Fibroblast of lung (primary cell): ENCODE results near the gene GNE. TPM values are rescaled to one million over a fixed set of nuclear protein-coding genes. Genes with fewer than 3 reads are reported as not detected.

Source experiments
- DNase-seq, 2 donors: peaks; one replicate each; pipeline versions ENCODE4 v3.0.0 to v3.0.0-alpha.2; 2010; ENCODE audit warnings: low read depth in 2 of 2
- H2AFZ ChIP-seq: 2 replicates; pipeline ENCODE4 v1.5.1; 2012; ENCODE audit warnings: low read length, control low read depth, inconsistent platforms
- H3K27ac ChIP-seq: 2 replicates; pipeline ENCODE4 v1.5.1; 2011; ENCODE audit warnings: low read length, control low read depth; ENCODE audit not compliant: insufficient read depth
- H3K27me3 ChIP-seq: 2 replicates; pipeline ENCODE4 v1.5.1; 2011; ENCODE audit warnings: mild to moderate bottlenecking, low read length; ENCODE audit not compliant: control insufficient read depth, insufficient read depth
- H3K36me3 ChIP-seq: 2 replicates; pipeline ENCODE4 v1.5.1; 2011; ENCODE audit warnings: low read length; ENCODE audit not compliant: control insufficient read depth, insufficient read depth
- H3K4me1 ChIP-seq: 2 replicates; pipeline ENCODE4 v1.5.1; 2011; ENCODE audit warnings: low read length; ENCODE audit not compliant: control insufficient read depth, insufficient read depth; ENCODE audit errors: extremely low read depth
- H3K4me2 ChIP-seq: 2 replicates; pipeline ENCODE4 v1.5.1; 2011; ENCODE audit warnings: low read length, control low read depth; ENCODE audit not compliant: insufficient read depth; ENCODE audit errors: extremely low read depth
- H3K4me3 ChIP-seq, 4 experiments: fragments of 200-600 bp in 1 of 4; sonication (generic) in 1 of 4; replicated peaks in 1 of 4; 2 replicates each; pipeline ENCODE4 v1.5.1; 2011 to 2016; ENCODE audit warnings: low read length in 4 of 4, low read depth in 3 of 4, mild to moderate bottlenecking in 3 of 4, control low read depth in 2 of 4, inconsistent platforms in 1 of 4, mixed read lengths in 1 of 4; ENCODE audit not compliant: insufficient read depth in 1 of 4; ENCODE audit errors: control extremely low read depth in 1 of 4
- H3K79me2 ChIP-seq: 2 replicates; pipeline ENCODE4 v1.5.1; 2012; ENCODE audit warnings: mild to moderate bottlenecking, low read length, inconsistent platforms; ENCODE audit not compliant: control insufficient read depth, insufficient read depth
- H3K9ac ChIP-seq: 2 replicates; pipeline ENCODE4 v1.5.1; 2011; ENCODE audit warnings: mild to moderate bottlenecking, low read length, control low read depth; ENCODE audit not compliant: insufficient read depth
- H3K9me3 ChIP-seq: 2 replicates; pipeline ENCODE4 v1.5.1; 2012; ENCODE audit warnings: low read depth, low read length; ENCODE audit not compliant: control insufficient read depth, insufficient read depth
- H4K20me1 ChIP-seq: 2 replicates; pipeline ENCODE4 v1.5.1; 2011; ENCODE audit warnings: low read length; ENCODE audit not compliant: control insufficient read depth, insufficient read depth; ENCODE audit errors: extremely low read depth
- CTCF ChIP-seq, 2 donors: IDR thresholded peaks in 1 of 2; conservative IDR thresholded peaks in 1 of 2; 1 replicate in 1 of 2; 2 replicates in 1 of 2; pipeline ENCODE4 v1.5.1; 2011 to 2012; ENCODE audit warnings: low read length in 2 of 2, control low read depth in 1 of 2, inconsistent platforms in 1 of 2, low read depth in 1 of 2, mild to moderate bottlenecking in 1 of 2
- EZH2 ChIP-seq: IDR thresholded peaks from 2 replicates; pipeline ENCODE4 v1.5.1; 2012; ENCODE audit warnings: low read length, control low read depth, mild to moderate bottlenecking; ENCODE audit errors: missing control alignments
- polyA plus RNA-seq, 2 donors: library from polyadenylated mRNA; depleted of rRNA in 1 of 2; stranded (reverse) in 1 of 2; unstranded in 1 of 2; fragments of >200 nt; gene quantifications; 2 replicates each; pipeline ENCODE4 v1.2.1, GENCODE V29; 2011 to 2012; ENCODE audit warnings: missing spikeins in 1 of 2
- total RNA-seq: library from RNA; depleted of rRNA; stranded (reverse); fragments of >200 nt; gene quantifications from 2 replicates; pipeline ENCODE4 v1.2.1, GENCODE V29; 2014

GNE gene
- total and polyA plus RNA-seq, 2 donors (not counting 1 experiment from before 2014, with no cell fraction given) = 22.1 to 31.2 TPM

GRCh38 chr9:36169708-36170107 is 88.5 kb downstream of the GNE start:
- Histone ChIP-seq H2AFZ (no peak overlapping the region), H3K4me1 (no peaks in the 10 kb centered on the region), H3K9ac (no peak overlapping the region), H3K27ac (no peak overlapping the region), H3K36me3 (no peaks in the 10 kb centered on the region), H3K79me2 (no peaks in the 10 kb centered on the region), H3K4me3 (no peak overlapping the region), H3K9me3 (no peaks in the 10 kb centered on the region), H4K20me1 (no peaks in the 10 kb centered on the region), H3K27me3 (no peaks in the 10 kb centered on the region), H3K4me2 (no peak overlapping the region)
- TF ChIP-seq EZH2 (no peak), CTCF (conservative IDR thresholded peaks at IDR 0.05 in 1 of 2, IDR thresholded peaks at IDR 0.05 in 1 of 2; ENCODE audit: low read depth in 1 of 2, low read length in 2 of 2) (no peak)
- no peak for DNase-seq

- DNase-seq = no peak
- H4K20me1 ChIP-seq = no peaks in the 10 kb centered on the region
Measured at GRCh38 chr9:36169166-36169565, 89.1 kb downstream of the GNE start, which contains the start of gene CCIN. TSS of gene CCIN (plus strand) at chr9:36169388. CDS start at chr9:36169503, 115 bp downstream.

GRCh38 chr9:36166168-36166927 is 91.9 kb downstream of the GNE start:
- Histone ChIP-seq H3K36me3 (no peaks in the 10 kb centered on the region), H3K9ac (no peak overlapping the region), H3K27me3 (no peaks in the 10 kb centered on the region), H3K4me3 (peak overlapping the region; percentile 30 to 64 (median 42)), H3K4me2 (peak overlapping the region; percentile 77), H3K27ac (no peak overlapping the region), H3K79me2 (no peaks in the 10 kb centered on the region), H3K9me3 (no peaks in the 10 kb centered on the region), H2AFZ (no peak overlapping the region), H3K4me1 (peaks cover 24% of the 10 kb centered on the region), H4K20me1 (no peaks in the 10 kb centered on the region)
- DNase-seq = peak; percentile 84
- TF ChIP-seq CTCF (conservative IDR thresholded peaks at IDR 0.05 in 1 of 2, IDR thresholded peaks at IDR 0.05 in 1 of 2; ENCODE audit: low read depth in 1 of 2, low read length in 2 of 2) = peak; percentile 66 to 68
- TF ChIP-seq EZH2 = no peak

More at GRCh38 chr9:36169166-36169565, 89.1 kb downstream of the GNE start, which contains the start of gene CCIN:
- Histone ChIP-seq H3K4me3 (no peak within 1 kb of the TSS), H2AFZ (no peak within 1 kb of the TSS), H3K9me3 (no peaks in the 10 kb centered on the region), H3K9ac (no peak within 1 kb of the TSS), H3K27ac (no peak within 1 kb of the TSS), H3K4me2 (no peak within 1 kb of the TSS), H3K27me3 (no peaks in the 10 kb centered on the region), H3K36me3 (no peaks in the 10 kb centered on the region), H3K4me1 (peaks cover 2% of the 10 kb centered on the region), H3K79me2 (no peaks in the 10 kb centered on the region)
- TF ChIP-seq EZH2 (no peak), CTCF (conservative IDR thresholded peaks at IDR 0.05 in 1 of 2, IDR thresholded peaks at IDR 0.05 in 1 of 2; ENCODE audit: low read depth in 1 of 2, low read length in 2 of 2) (no peak)
